Measurements from ENCODE around the gene IRGC. TPM values are rescaled to one million over a fixed set of nuclear protein-coding genes. Genes with fewer than 3 reads are reported as not detected.
A peak's percentile ranks its signal among the peaks of the same experiment; 100 is the strongest.

The IRGC gene
- total RNA-seq, 1 experiment from 2014 or later, result not detected

GRCh38 chr19:43754503-43755255, 38.8 kb downstream of the IRGC start, which contains the start of gene SMG9:
SMG9 (minus strand) TSS chr19:43754962; CDS start chr19:43750741, 4,221 bp downstream.
- Histone ChIP-seq H3T11ph (ENCODE audit: low read length) (no peak within 1 kb of the TSS), H3K27ac (ENCODE audit: insufficient read length, low read depth, low read length) (peak within 1 kb of the TSS; percentile 63), H3K4me1 (ENCODE audit: insufficient read depth, low read length) (no peaks in the 10 kb centered on the region), H3K14ac (ENCODE audit: insufficient read depth, low read length) (peak within 1 kb of the TSS; percentile 95), H3K79me1 (ENCODE audit: insufficient read depth, low read depth, low read length, poor library complexity, severe bottlenecking) (no peaks in the 10 kb centered on the region), H3K56ac (ENCODE audit: insufficient read length, low read depth, low read length) (no peak within 1 kb of the TSS), H3K18ac (ENCODE audit: insufficient read length, low read depth, low read length) (peak within 1 kb of the TSS; percentile 98), H3K27me3 (ENCODE audit: insufficient read depth, low read length) (no peaks in the 10 kb centered on the region), H3K9me3 (ENCODE audit: control insufficient read depth, low read depth, low read length) (no peaks in the 10 kb centered on the region), H2BK15ac (ENCODE audit: low read depth, low read length) (no peak within 1 kb of the TSS), H3K23ac (ENCODE audit: insufficient read length, low read depth, low read length) (no peak within 1 kb of the TSS), H3K23me2 (ENCODE audit: insufficient read length, low read depth, low read length, poor library complexity, severe bottlenecking) (peaks cover 12% of the 10 kb centered on the region), H3K4me2 (ENCODE audit: insufficient read depth, insufficient read length, low read length) (peak within 1 kb of the TSS; percentile 87), H2BK5ac (ENCODE audit: insufficient read length, low read length) (no peak within 1 kb of the TSS), H4K20me1 (ENCODE audit: control insufficient read depth, insufficient read depth, insufficient read length) (no peaks in the 10 kb centered on the region), H3K9ac (ENCODE audit: extremely low read depth, insufficient read length, low read length) (peak within 1 kb of the TSS; percentile 88), H2BK12ac (ENCODE audit: insufficient read length, low read depth, low read length) (no peak within 1 kb of the TSS), H4K8ac (replicated peaks; ENCODE audit: insufficient read length, low read depth, low read length) (no peak within 1 kb of the TSS), H4K5ac (ENCODE audit: insufficient read length, low read depth, low read length) (peak within 1 kb of the TSS; percentile 19), H2BK20ac (ENCODE audit: low read depth, low read length, poor library complexity, severe bottlenecking) (no peak within 1 kb of the TSS), H2BK120ac (ENCODE audit: low read depth, low read length, poor library complexity, severe bottlenecking) (no peak within 1 kb of the TSS), H2AFZ (ENCODE audit: low read length) (no peak within 1 kb of the TSS), H2AK5ac (ENCODE audit: insufficient read length, low read length) (no peak within 1 kb of the TSS), H3K79me2 (ENCODE audit: insufficient read depth, low read length) (0 out of 2 replicates have a peak, but pooled peaks cover 3% of the 10 kb centered on the region), H3K4ac (ENCODE audit: low read depth, low read length) (peak within 1 kb of the TSS; percentile 48; the same call in 1 of the 2 replicates), H4K91ac (ENCODE audit: insufficient read length, low read depth, low read length) (no peak within 1 kb of the TSS)
- WGBS (ENCODE audit: extremely low coverage, insufficient read length, low lambda C conversion rate), result no CpG with 5 or more reads among the region's 79 CpGs
- H3K27me3 Mint-ChIP-seq (ENCODE audit: low read depth), result no peaks in the 10 kb centered on the region
- no peak for TF ChIP-seq CTCF (conservative IDR thresholded peaks at IDR 0.05)
- H3K9me3 Mint-ChIP-seq, result no peaks in the 10 kb centered on the region; a peak in 1 of 5 replicates
- peak; percentile 97 for DNase-seq
- H3K4me3 Mint-ChIP-seq, result peak within 1 kb of the TSS; percentile 96 to 97
- peaks cover 21 to 30% of the 10 kb centered on the region in 2 experiments for H3K4me1 Mint-ChIP-seq
- peak within 1 kb of the TSS; percentile 99 for H3K27ac Mint-ChIP-seq
- H3K36me3 Mint-ChIP-seq (ENCODE audit: insufficient read depth in 1 of 3, low read depth in 3 of 3), result peaks cover 9 to 31% (median 23%) of the 10 kb centered on the region in 3 experiments

Measured in H9 (cell line).